ENCODE data around the gene CRACR2B. TPM values are rescaled to one million over a fixed set of nuclear protein-coding genes. Genes with fewer than 3 reads are reported as not detected.

Gene CRACR2B
- total and polyA plus RNA-seq, 2 donors (not counting 1 experiment from before 2014, with no cell fraction given) = 9.7 to 67.7 TPM

GRCh38 chr11:839875-840617, 12.3 kb downstream of the CRACR2B start:
- ATAC-seq (ENCODE audit: low read depth) = no peak

More at GRCh38 chr11:839875-840617, 12.3 kb downstream of the CRACR2B start:
- peak overlapping the region; percentile 37 for H3K27ac Mint-ChIP-seq
- ChIA-PET POLR2A (interaction anchor here (0.7 to 5.2 kb wide), 2 partner anchors 15 to 21 kb away, joined by 4 to 29 read pairs; partner anchors contain the start of gene PNPLA2), CTCF (no interaction called here)
- Histone ChIP-seq H3K9ac (ENCODE audit: low read length) (no peak overlapping the region), H3K4me2 (replicated peaks; ENCODE audit: low read depth, low read length, poor library complexity, severe bottlenecking) (no peak overlapping the region), H4K20me1 (ENCODE audit: control insufficient read depth, insufficient read depth, low read length, poor library complexity, severe bottlenecking) (peaks cover 48% of the 10 kb centered on the region), H2AFZ (ENCODE audit: insufficient read depth, low read depth, low read length, poor library complexity, severe bottlenecking) (no peak overlapping the region), H3K27ac (ENCODE audit: low read length in 2 of 2) (no peak overlapping the region), H3K9me3 (ENCODE audit: control extremely low read depth in 1 of 3, control insufficient read depth in 2 of 3, insufficient read depth in 1 of 3, low read length in 2 of 3) (no peaks in the 10 kb centered on the region), H3K4me1 (ENCODE audit: control insufficient read depth in 2 of 2, insufficient read depth in 2 of 2, low read length in 2 of 2) (peaks cover 26 to 37% of the 10 kb centered on the region in 2 donors), H3K27me3 (replicated peaks in 1 of 4; ENCODE audit: control extremely low read depth in 1 of 4, control insufficient read depth in 3 of 4, insufficient read depth in 4 of 4, low read length in 3 of 4) (peaks cover 0 to 21% (median 7%) of the 10 kb centered on the region in 4 experiments), H3K4me3 (ENCODE audit: control extremely low read depth in 1 of 5, extremely low read depth in 1 of 5, insufficient read depth in 1 of 5, low read depth in 2 of 5, low read length in 4 of 5) (no peak overlapping the region), H3K79me2 (ENCODE audit: control insufficient read depth, insufficient read depth, low read length) (peaks cover 20% of the 10 kb centered on the region), H3K36me3 (replicated peaks in 1 of 2; ENCODE audit: control extremely low read depth in 1 of 2, control insufficient read depth in 1 of 2, extremely low read depth in 1 of 2, insufficient read depth in 2 of 2, low read length in 1 of 2) (peaks cover 0 to 19% of the 10 kb centered on the region in 2 experiments)
- H3K27me3 Mint-ChIP-seq = no peaks in the 10 kb centered on the region
- H3K4me1 Mint-ChIP-seq = peaks cover 27% of the 10 kb centered on the region
- intact Hi-C loops (cut with micrococcal nuclease) = loop anchor here (5.0 kb wide), 1 partner anchor 1012 kb away; the partner anchor contains the start of gene LSP1
- no peaks in the 10 kb centered on the region for H3K9me3 Mint-ChIP-seq (ENCODE audit: insufficient read depth)
- 96% methylated on average over 20 of the region's 25 CpGs for WGBS (ENCODE audit: insufficient coverage)
- TF ChIP-seq CTCF (IDR thresholded peaks at IDR 0.05) = no peak
- TF ChIP-seq EZH2 (IDR thresholded peaks at IDR 0.05; ENCODE audit: borderline replicate concordance, insufficient read depth, low read depth, low read length, poor library complexity, severe bottlenecking) = no peak
- peak overlapping the region; percentile 72 for H3K4me3 Mint-ChIP-seq
- no peak for DNase-seq
